Left renal cortex interstitium (tissue), 4 donors: ENCODE data around the gene NFATC2. TPM values are rescaled to one million over a fixed set of nuclear protein-coding genes. Genes with fewer than 3 reads are reported as not detected.

Source experiments
- DNase-seq, 4 donors: peaks; one replicate each; pipeline ENCODE4 v3.0.0-alpha.2; 2013; ENCODE audit warnings: low read depth in 4 of 4, low spot score in 2 of 4, missing footprints in 1 of 4
- polyA plus RNA-seq, 4 donors: library from polyadenylated mRNA; unstranded; fragments of 120-200 nt; gene quantifications; one replicate each; pipeline ENCODE4 v1.2.1, GENCODE V29; 2013; ENCODE audit not compliant: insufficient read length in 4 of 4

NFATC2 gene
- polyA plus RNA-seq, 4 donors: 1.4 to 2.2 (median 2.0) TPM

DNA sequence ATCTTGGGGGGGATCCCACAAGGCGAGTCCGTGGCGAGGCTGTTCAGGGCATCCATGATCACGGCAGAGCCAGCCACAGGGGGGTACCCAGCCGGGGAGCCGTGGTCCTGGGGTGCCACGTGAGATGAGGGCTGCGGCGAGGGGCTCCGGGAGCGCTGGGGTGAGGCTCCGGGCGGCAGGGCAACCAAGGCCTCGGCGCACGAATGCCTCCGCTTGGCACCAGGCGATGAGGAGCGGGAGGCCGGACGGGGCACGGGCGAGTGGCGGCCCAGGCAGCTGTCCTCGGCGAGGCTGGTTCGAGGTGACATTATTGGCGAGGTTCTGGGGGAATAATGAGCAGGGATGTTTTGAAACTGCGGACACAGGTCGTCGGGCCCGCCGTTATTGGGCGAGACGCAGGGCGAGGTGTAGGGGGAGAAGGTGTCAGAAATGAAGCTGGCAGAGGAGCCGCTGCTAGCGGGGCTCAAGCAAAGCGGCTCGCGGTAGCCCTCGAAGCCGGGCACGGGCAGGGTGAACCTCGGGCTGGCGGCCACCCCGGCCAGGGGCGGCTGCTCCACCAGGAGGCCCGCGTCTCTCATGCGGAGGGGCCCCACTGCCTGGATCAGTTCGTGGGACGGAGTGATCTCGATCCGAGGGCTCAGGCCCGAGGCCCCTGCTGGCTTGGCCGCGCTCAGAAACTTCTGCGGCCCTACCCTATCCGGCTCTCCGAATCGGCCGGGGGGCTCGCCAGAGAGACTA is 19.1 kb downstream of the NFATC2 start:
- DNase-seq: no peak

DNA sequence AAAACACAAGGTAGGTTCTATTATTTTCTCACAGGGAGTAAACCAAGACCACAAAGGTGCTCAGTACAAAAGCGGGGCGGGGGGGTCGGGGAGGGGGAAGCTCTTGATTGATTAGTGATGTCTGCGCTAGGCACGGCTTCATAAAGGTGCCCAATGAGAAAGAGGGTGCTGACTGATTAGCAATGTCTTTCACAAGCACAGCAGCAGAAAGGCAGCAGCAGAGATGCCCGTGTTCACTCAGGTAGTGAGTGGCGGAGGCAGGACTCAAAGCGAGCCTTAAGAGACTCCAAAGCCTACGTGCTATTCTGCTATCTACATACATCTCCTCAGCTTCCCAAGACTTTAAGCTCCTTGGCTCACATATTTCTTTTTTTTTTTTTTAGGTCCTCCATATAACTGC is 20.3 kb downstream of the NFATC2 start:
- no peak for DNase-seq

- no peak for DNase-seq
These were observed 24.7 kb downstream of the NFATC2 start for GRCh38 chr20:51517839-51518238.

GRCh38 chr20:51516855-51517254 is 25.7 kb downstream of the NFATC2 start:
- DNase-seq: no peak

DNA sequence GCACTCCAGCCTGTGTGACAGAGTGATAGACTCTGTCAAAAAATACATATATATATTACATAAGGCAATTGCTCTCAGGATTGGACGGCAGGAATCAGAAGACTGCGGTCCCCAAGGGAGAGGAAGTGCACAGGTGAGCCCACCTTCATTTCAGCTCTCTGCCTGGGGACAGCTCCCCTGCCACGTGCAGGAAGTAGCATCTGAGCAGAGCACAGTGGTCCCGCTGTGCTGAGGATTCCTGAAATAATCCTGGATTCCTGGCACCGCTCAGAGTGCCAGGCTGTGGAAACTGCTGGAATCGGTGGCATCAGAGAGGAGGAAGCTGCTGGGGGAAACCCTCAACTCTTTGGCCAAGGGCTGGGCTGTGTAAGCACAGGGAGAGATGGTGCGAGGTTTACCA is 27.7 kb downstream of the NFATC2 start:
- no peak for DNase-seq

DNA sequence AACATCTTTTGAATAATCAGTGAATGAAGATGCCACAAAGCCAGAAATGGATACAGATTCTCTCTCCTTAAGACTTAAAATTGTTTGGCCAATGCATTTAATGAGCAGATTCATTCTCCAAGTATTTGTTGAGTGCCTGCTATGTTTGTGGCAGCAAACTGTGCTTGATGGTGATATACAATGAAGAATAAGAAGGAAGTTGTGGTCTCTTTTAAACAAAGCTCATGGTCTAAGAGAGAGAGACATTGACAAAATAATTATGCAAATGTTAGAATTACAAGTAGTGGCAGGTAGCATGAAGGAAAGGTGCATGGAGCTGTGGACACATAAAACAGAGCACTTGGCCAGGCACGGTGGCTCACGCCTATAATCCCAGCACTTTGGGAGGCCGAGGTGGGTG is 28.3 kb downstream of the NFATC2 start:
- no peak for DNase-seq

DNA sequence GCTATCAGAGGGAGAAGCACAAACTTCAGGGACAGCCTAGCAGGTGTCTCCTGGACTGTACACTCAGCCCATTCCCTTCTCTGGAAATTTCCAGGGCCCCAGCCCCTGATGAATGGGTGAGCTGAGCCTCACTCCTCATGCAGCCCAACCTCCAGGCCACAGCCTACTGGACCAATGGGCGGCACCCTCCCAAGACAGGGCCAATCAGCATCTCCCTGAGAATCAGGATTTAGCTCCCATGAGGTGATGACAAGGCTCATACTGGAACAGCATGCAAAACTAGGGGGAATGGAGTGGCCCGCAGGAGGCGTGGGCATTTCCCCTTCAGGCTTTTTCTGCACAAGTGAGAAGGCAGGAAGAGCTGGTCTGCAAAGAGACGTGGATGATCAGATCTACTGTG is 29.0 kb downstream of the NFATC2 start:
- no peak for DNase-seq

DNA sequence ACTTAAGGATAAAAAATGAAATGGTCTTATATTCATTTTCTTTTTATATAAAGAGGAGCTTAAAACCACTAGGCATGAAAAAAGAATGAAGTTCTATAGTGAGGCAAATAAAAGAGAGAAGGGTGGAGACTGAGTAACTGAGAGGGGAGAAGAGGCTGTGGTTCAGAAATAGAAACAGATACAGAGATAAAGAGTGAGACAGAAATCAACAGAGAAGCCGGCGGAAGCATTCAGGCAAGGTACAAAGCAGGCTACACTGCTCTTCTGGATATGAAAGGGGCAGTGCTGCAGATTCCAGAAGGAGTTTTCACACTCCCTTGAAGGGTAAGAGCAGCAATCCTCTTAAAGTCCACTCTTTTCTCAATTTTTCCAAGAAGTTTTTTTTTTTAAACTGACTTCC is 29.9 kb downstream of the NFATC2 start:
- no peak for DNase-seq

- no peak for DNase-seq
These were observed 30.5 kb downstream of the NFATC2 start for GRCh38 chr20:51511861-51512619.

DNA sequence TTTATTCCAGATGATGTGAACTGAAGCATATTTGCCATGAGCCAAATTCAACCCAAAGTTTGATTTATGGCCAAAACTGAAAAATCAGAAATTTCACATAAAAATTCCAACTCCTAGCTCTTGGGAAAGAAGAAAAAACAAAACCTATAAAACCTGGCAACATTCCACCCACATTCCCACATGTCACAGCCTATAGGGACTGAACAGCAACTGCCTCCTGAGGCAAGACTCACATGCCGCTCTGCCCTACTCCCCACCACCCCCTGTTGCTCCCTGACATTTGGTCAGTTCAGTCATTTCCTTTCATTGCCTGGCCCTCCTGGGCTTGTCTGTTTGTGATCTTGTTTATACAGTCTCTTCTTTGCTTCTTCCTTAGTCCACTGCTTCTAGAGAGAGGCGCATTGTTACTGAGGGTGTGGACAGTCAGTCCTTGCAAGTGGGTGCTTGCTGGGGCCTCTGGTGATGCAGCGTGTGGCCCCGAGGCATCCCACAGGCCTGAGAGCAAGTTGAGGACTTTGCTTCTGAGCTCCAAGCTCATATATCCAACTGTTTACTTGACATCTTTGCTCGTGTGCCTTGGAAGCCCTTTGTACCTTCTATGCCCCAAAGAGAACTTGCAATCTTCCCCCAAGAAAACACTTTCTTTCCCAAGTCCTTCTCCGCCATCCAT is 31.4 kb downstream of the NFATC2 start:
- DNase-seq: no peak

DNA sequence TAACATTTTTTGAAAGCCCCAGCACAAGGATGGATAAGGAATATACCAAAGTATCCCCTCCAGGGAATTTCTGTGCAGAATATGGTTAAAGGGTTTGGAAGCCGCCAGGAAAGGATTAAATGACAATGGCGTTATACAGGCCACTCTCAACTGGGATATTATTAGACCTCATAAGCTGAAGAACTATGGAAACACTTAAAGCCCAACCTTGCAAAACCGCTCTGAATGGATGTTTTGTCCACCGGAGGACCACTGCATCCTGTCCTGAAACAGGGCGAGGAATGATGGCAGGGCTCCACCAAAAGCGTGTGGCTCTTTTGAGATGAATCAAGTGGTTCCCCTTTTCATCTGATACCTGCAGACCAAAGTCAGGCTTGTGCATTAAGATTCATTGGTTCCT is 32.4 kb downstream of the NFATC2 start:
- DNase-seq: no peak

DNA sequence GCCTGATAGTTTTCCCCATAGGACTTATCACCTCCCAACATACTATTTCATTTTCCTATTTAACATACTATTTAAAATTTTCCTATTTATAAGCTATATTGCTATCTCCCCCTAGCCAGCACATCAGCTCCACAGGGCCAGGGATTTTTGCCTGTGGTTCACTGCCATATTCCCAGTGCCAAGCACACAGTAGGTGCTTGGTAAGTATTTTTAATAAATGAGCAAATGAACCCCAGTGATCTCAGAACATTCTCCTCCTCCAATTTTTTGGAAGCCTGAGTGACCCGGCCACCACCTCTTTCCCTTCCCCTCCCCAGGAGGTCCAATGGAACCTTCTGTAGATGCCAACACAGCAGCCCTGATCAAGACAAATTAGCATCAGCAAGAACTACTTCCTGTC is 33.3 kb downstream of the NFATC2 start:
- no peak for DNase-seq

- no peak for DNase-seq
These were observed 33.7 kb downstream of the NFATC2 start for GRCh38 chr20:51508780-51509179.

DNA sequence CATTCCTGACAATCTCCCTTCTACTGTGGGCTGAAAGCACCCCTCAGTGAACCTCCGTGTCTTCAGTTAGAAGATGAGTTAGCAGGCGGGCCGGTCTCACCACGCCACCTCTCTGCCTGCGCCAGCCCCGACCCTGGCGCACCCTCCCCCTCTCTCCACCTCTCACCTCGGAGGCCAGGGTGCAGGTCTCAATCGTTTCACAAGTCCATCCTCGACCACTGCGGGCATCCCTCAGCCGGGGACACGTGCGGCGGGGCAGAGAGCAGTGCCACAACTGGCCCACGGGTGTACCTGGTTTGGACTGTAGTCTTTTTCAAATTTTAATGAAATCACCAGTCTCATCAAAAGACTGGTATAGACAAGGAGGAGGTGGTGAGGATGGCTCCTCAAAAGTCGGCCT is 34.4 kb downstream of the NFATC2 start:
- DNase-seq: no peak

DNA sequence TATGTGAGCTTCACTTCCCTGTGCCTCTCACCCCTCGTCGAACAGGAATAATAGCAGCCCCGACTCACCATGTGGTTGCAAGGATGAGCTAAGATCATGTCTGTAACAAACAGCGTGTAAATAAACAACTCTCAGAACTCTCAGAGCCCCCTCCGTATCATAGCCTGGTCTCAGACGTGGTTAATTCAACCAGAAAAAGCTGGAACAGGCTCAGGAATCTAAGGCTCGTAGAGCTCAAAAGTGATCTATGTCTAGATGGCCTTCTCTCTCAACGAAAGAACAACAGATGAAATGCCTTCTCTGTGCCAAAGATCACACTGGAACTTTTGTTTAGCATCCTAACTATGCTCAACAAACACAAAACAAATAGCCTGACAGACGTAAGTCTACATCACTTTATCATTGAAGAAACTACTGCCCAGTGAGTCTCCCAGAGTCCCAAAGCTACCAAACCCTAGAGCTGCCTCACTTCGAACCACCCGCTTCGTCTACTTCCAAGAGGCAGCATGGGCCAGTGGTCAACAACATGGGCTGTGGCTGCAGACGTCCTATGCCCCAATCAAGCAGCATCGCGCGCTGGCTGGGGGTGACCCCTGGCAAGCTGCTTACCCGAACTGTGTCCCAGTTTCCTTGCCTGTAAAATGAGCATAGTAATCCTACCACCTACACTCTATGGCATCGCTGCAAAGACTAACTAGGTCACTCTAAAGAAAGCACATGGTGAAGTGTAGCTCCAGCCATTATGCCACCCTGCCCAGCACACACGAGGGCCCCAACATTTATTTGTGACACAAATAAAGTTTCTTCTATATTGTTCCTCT is 35.1 kb downstream of the NFATC2 start:
- no peak for DNase-seq

- no peak for DNase-seq
These were observed 35.8 kb downstream of the NFATC2 start for GRCh38 chr20:51506527-51507215.

GRCh38 chr20:51505566-51505965 is 37.0 kb downstream of the NFATC2 start:
- no peak for DNase-seq

DNA sequence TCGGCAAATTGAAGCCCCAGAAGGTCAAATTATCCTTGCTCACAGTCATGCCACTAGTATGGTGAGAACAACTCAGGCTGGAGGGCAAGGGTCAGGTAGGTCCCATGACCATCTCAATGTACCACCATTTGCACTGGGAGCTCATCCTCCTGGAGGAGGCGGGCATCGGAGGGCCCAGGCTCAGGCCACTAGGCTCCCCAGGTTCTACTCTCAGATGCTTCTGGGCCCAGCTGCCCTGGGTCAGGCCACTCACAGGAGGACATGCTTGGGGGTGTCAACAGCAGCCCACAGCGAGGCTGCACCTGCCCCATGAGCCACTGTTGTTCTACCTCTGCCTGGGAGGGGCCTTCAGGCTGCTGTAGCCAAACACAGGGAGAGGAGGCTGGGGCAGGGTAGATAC is 39.1 kb downstream of the NFATC2 start:
- no peak for DNase-seq

- DNase-seq: no peak
These were observed 41.6 kb downstream of the NFATC2 start for GRCh38 chr20:51500936-51501335.

- DNase-seq: no peak
These were observed 42.2 kb downstream of the NFATC2 start for GRCh38 chr20:51500311-51500710.
